K562 (cell line): ENCODE results near the gene PRRC2A. TPM values are rescaled to one million over a fixed set of nuclear protein-coding genes. Genes with fewer than 3 reads are reported as not detected.

ENCODE experiments used
- ATAC-seq: fragments of 200-7000 bp; cut with Tn5 transposase; 3 replicates; pipeline ENCODE4 v1.9.1; 2020; ENCODE audit warnings: moderate library complexity
- BruUV-seq: library from RNA; stranded (reverse); fragments of 400-500 nt; replicated peaks from 2 replicates; lab custom pipeline; 2021; lab: Mats Ljungman, UMichigan
- CTCF ChIA-PET: fragments of 300-600 bp; formaldehyde crosslinking; extraction: SDS; loops from one replicate; lab custom pipeline; 2021; ENCODE audit warnings: low intra/inter-chr PET ratio; lab: Yijun Ruan, JAX
- POLR2A ChIA-PET: fragments of 300-600, 350-650 bp; sonication (Branson Sonifier 250); formaldehyde crosslinking; extraction: SDS; loops from one replicate; lab custom pipeline; 2021; ENCODE audit warnings: antibody characterized with exemption, inconsistent platforms; lab: Yijun Ruan, JAX
- DNase-seq, 4 experiments: peaks; one replicate each; pipeline versions ENCODE4 v3.0.0 to v3.0.0-alpha.2; 2011 to 2018; ENCODE audit warnings: low spot score in 3 of 4, mixed read lengths in 3 of 4; ENCODE audit errors: extremely low read depth in 1 of 4
- FAIRE-seq: peaks from 2 replicates; lab custom pipeline; 2011; peaks lifted over from hg19 to GRCh38; lab: Jason Lieb, UNC
- H2AFZ ChIP-seq: 2 replicates; pipeline ENCODE4 v1.6.0; 2011; ENCODE audit warnings: low read depth, low read length, control low read depth, inconsistent platforms
- H3K27ac ChIP-seq: fragments of 200-600 bp; 3 replicates; pipeline ENCODE4 v1.8.0; 2011; ENCODE audit warnings: low read depth, mild to moderate bottlenecking, control low read depth, inconsistent platforms, low read length, moderate library complexity, mixed read lengths; ENCODE audit errors: extremely low read depth
- H3K27me3 ChIP-seq, 2 experiments: fragments of 300-600 bp in 1 of 2; 2 replicates in 1 of 2; 3 replicates in 1 of 2; pipeline versions ENCODE4 v1.6.0 to v1.8.0; 2011; ENCODE audit warnings: inconsistent platforms in 2 of 2, low read length in 2 of 2, mild to moderate bottlenecking in 1 of 2, mixed read lengths in 1 of 2, moderate library complexity in 1 of 2; ENCODE audit not compliant: control insufficient read depth in 2 of 2, insufficient read depth in 2 of 2
- H3K36me3 ChIP-seq: fragments of 300-600 bp; 3 replicates; pipeline ENCODE4 v1.8.0; 2011; ENCODE audit warnings: mild to moderate bottlenecking, low read length, inconsistent platforms; ENCODE audit not compliant: control insufficient read depth, insufficient read depth
- H3K4me1 ChIP-seq, 2 experiments: fragments of 200-600 bp in 1 of 2; replicated peaks in 1 of 2; 2 replicates in 1 of 2; 3 replicates in 1 of 2; pipeline versions ENCODE4 v1.5.1 to v1.8.0; 2011; ENCODE audit warnings: inconsistent platforms in 2 of 2, low read length in 2 of 2, mild to moderate bottlenecking in 1 of 2, mixed read lengths in 1 of 2, moderate library complexity in 1 of 2; ENCODE audit not compliant: control insufficient read depth in 2 of 2, insufficient read depth in 2 of 2
- H3K4me2 ChIP-seq: 2 replicates; pipeline ENCODE4 v1.6.1; 2011; ENCODE audit warnings: low read length, control low read depth, inconsistent platforms, mixed read lengths; ENCODE audit not compliant: insufficient read depth
- H3K4me3 ChIP-seq: fragments of 200-600 bp; sonication (generic), shearing (Covaris generic); 2 replicates; pipeline ENCODE4 v1.5.1; 2016; ENCODE audit warnings: control low read depth, inconsistent platforms
- H3K79me2 ChIP-seq: fragments of 200-600 bp; 3 replicates; pipeline ENCODE4 v1.8.0; 2011; ENCODE audit warnings: low read length, inconsistent platforms; ENCODE audit not compliant: control insufficient read depth, insufficient read depth
- H3K9ac ChIP-seq, 2 experiments: 2 replicates each; pipeline versions ENCODE4 v1.6.0 to v1.6.1; 2011; ENCODE audit warnings: low read depth in 2 of 2, low read length in 2 of 2, control low read depth in 1 of 2, inconsistent platforms in 1 of 2, mild to moderate bottlenecking in 1 of 2, mixed read lengths in 1 of 2; ENCODE audit not compliant: insufficient read depth in 1 of 2
- H3K9me1 ChIP-seq: one replicate; pipeline ENCODE4 v1.6.0; 2011; ENCODE audit warnings: inconsistent platforms, mild to moderate bottlenecking, low read length, moderate library complexity; ENCODE audit not compliant: control insufficient read depth, insufficient read depth
- H3K9me3 ChIP-seq: replicated peaks from 2 replicates; pipeline ENCODE4 v1.5.1; 2011; ENCODE audit warnings: low read depth, low read length, inconsistent platforms; ENCODE audit not compliant: control insufficient read depth, insufficient read depth
- H4K20me1 ChIP-seq: replicated peaks from 2 replicates; pipeline ENCODE4 v1.6.1; 2011; ENCODE audit warnings: low read length, inconsistent platforms, mixed read lengths; ENCODE audit not compliant: control insufficient read depth, insufficient read depth
- CREM ChIP-seq: IDR thresholded peaks from 2 replicates; pipeline ENCODE4 v1.6.1; 2014; ENCODE audit warnings: antibody characterized with exemption, low read depth
- EWSR1 ChIP-seq: fragments of 450-650 bp; IDR thresholded peaks from 2 replicates; pipeline ENCODE4 v1.6.1; 2018; ENCODE audit warnings: borderline replicate concordance, mild to moderate bottlenecking, low read depth, moderate library complexity; ENCODE audit not compliant: partially characterized antibody
- PHB2 ChIP-seq: fragments of 450-650 bp; IDR thresholded peaks from 2 replicates; pipeline ENCODE4 v1.6.1; 2017; ENCODE audit warnings: low read depth
- POLR2AphosphoS5 ChIP-seq: IDR thresholded peaks from 2 replicates; pipeline ENCODE4 v1.6.1; 2011; ENCODE audit warnings: mild to moderate bottlenecking, low read depth, low read length, moderate library complexity; ENCODE audit not compliant: control insufficient read depth, insufficient read depth
- ZC3H8 ChIP-seq: fragments of 450-650 bp; IDR thresholded peaks from 2 replicates; pipeline ENCODE4 v1.6.1; 2017
- WGBS: fragments of 100-300 bp; shearing (Covaris generic); methylation state at CpG from one replicate; pipeline ENCODE4 v1.1.6; 2016; ENCODE audit warnings: low coverage, mixed read lengths; ENCODE audit not compliant: insufficient coverage; ENCODE audit errors: missing lambda C conversion rate; 5-methylcytosine and 5-hydroxymethylcytosine counted together
- in situ Hi-C: fragments of 300-500 bp; cut with MboI; formaldehyde crosslinking; loops from 4 replicates; pipeline ENCODE4 v1.15.0; 2018; ENCODE audit warnings: inconsistent platforms, mixed read lengths
- intact Hi-C: fragments of 100-400 bp; cut with micrococcal nuclease; formaldehyde crosslinking; loops from 2 replicates; pipeline ENCODE4 v1.14.2; 2022
- polyA plus RNA-seq, 8 experiments: library from polyadenylated mRNA; depleted of rRNA in 4 of 8; stranded (reverse) in 5 of 8; unstranded in 3 of 8; fragments of >200 nt; fragmentation: Nextera tagmentation in 2 of 8; fragmentation: Illumina TruSeq in 1 of 8; extraction: Ambion mirVana in 2 of 8; extraction: Trizol in 1 of 8; gene quantifications; 2 replicates each; pipeline versions ENCODE4 v1.2.1 to v1.2.3, GENCODE V29; 2011 to 2014; ENCODE audit warnings: inconsistent platforms in 1 of 8, missing spikeins in 1 of 8
- total RNA-seq, 7 experiments: library from RNA; depleted of rRNA in 6 of 7; stranded (reverse); fragments of >200 nt in 6 of 7; fragmentation: Illumina TruSeq in 2 of 7; extraction: Trizol in 2 of 7; gene quantifications; 2 replicates each; pipeline versions ENCODE4 v1.2.1 to v1.2.3, GENCODE V29; 2011 to 2021; ENCODE audit warnings: low replicate concordance in 1 of 7
- TF ChIP-seq, protein P1 (sequence below): fragments of 450-650 bp; formaldehyde crosslinking; IDR thresholded peaks from 2 replicates; pipeline ENCODE4 v1.4.0; 2022; ENCODE audit warnings: missing genetic modification characterization
- TF ChIP-seq, protein P2 (sequence below): sonication (generic); IDR thresholded peaks from 2 replicates; pipeline ENCODE4 v1.6.1; 2016
- TF ChIP-seq, protein P3 (sequence below): fragments of 450-650 bp; formaldehyde crosslinking; IDR thresholded peaks from 2 replicates; pipeline ENCODE4 v1.4.0; 2020; ENCODE audit warnings: mild to moderate bottlenecking, moderate library complexity
- TF ChIP-seq, protein P4 (sequence below): fragments of 450-650 bp; IDR thresholded peaks from 2 replicates; pipeline ENCODE4 v1.6.1; 2018; ENCODE audit not compliant: partially characterized antibody
- TF ChIP-seq, protein P5 (sequence below): IDR thresholded peaks from 2 replicates; pipeline ENCODE4 v1.6.1; 2011; ENCODE audit not compliant: insufficient read length; ENCODE audit errors: extremely low read depth

The PRRC2A gene
- total and polyA plus RNA-seq, 9 of the 15 experiments (the other 6 are each of a cell fraction or from before 2014, with no cell fraction given): 1.0 to 332 (median 63.0) TPM

DNA sequence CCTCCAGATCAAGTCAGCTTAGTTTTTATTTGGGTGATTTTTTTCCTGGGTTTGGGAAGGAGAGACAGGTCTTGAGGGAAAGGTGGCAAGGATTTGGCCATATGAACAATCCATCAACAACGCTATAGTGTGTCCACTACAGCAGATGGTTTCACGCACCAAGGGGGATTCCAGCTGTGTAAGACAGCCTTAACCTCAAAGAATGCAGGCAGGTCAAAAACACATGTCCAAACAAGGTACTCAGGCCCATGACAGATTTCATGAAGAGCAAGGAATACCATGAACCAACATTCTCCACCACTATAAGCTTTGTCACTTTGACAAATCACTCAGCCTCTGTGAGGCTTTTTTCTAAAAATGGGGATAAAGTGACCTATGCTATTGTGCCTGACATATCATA, 3.5 kb upstream of the PRRC2A start (continued):
- no peak for TF ChIP-seq CREM
- TF ChIP-seq, protein P1, sequence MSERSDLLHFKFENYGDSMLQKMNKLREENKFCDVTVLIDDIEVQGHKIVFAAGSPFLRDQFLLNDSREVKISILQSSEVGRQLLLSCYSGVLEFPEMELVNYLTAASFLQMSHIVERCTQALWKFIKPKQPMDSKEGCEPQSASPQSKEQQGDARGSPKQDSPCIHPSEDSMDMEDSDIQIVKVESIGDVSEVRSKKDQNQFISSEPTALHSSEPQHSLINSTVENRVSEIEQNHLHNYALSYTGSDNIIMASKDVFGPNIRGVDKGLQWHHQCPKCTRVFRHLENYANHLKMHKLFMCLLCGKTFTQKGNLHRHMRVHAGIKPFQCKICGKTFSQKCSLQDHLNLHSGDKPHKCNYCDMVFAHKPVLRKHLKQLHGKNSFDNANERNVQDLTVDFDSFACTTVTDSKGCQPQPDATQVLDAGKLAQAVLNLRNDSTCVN (CRISPR knock-in tag): no peak
- no peak for TF ChIP-seq PHB2
- TF ChIP-seq, protein P2, sequence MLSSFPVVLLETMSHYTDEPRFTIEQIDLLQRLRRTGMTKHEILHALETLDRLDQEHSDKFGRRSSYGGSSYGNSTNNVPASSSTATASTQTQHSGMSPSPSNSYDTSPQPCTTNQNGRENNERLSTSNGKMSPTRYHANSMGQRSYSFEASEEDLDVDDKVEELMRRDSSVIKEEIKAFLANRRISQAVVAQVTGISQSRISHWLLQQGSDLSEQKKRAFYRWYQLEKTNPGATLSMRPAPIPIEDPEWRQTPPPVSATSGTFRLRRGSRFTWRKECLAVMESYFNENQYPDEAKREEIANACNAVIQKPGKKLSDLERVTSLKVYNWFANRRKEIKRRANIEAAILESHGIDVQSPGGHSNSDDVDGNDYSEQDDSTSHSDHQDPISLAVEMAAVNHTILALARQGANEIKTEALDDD: no peak

DNA sequence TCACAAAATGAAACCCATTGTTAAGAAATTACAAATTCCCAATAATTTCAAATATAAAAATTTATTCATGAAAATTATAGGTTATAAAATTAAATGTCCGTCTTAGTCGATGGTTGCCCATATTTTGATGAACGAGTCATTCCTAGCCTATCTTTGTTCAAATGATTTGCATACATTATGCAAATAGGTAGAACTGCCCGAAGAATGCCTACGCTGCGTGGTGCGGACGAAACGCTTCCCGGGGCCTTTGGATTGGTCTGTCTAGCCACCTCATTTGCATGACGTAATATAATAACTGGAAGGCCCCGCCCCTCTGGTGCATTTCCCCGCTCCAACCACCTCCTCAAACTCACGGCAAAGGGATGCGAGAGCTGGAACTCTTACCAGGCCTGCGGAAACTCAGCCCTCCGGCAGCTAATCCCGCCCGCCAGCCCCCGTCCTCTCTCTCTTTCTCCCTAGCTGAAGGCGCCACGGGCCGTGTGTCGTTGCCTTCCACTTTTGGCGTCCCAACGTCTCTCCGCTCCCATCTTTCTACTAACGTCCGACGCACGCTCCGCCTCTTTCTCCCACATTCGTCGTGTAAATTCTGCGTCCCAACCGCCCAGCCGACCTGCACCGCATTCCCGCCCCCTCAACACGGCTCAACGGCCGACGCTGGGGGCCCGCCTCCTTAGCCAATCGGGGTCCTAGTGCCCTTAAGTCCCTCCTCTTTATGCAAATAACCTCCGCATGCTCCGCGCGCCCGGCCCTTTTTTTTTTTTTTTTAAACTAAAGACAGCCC, 520 bp upstream of the PRRC2A start:
- peak; percentile 92 for ATAC-seq
- 0% methylated on average over 49 of the region's 50 CpGs for WGBS
- FAIRE-seq: peak; percentile 95
- Histone ChIP-seq H3K27ac (peak overlapping the region; percentile 98), H4K20me1 (peaks cover 18% of the 10 kb centered on the region; the same call in 1 of the 2 replicates), H3K4me1 (peaks cover 28 to 37% of the 10 kb centered on the region in 2 experiments), H3K79me2 (peaks cover 42% of the 10 kb centered on the region), H3K27me3 (no peaks in the 10 kb centered on the region), H3K4me3 (peak overlapping the region; percentile 96), H3K9me3 (no peaks in the 10 kb centered on the region), H3K4me2 (peak overlapping the region; percentile 87), H3K36me3 (peaks cover 41% of the 10 kb centered on the region), H3K9me1 (peaks cover 12% of the 10 kb centered on the region), H3K9ac (peak overlapping the region; percentile 90), H2AFZ (peak overlapping the region; percentile 97)
- ChIA-PET POLR2A (interaction anchor here (0.7 to 12.4 kb wide), 17 partner anchors 10 to 214 kb away, joined by 3 to 274 read pairs (median 4); partner anchors contain the start of genes BAG6, DDX39B, GPANK1 and HSPA1B), CTCF (no interaction called here)
- TSS peak; percentile 98 for BruUV-seq
- DNase-seq: peak; percentile 93 to 100 (median 97)
- intact Hi-C loops: loop anchor here (1.0 kb wide), 2 partner anchors 45 to 73 kb away; partner anchors contain the start of gene NFKBIL1
- in situ Hi-C loops: no loop called here
- TF ChIP-seq, protein P3, sequence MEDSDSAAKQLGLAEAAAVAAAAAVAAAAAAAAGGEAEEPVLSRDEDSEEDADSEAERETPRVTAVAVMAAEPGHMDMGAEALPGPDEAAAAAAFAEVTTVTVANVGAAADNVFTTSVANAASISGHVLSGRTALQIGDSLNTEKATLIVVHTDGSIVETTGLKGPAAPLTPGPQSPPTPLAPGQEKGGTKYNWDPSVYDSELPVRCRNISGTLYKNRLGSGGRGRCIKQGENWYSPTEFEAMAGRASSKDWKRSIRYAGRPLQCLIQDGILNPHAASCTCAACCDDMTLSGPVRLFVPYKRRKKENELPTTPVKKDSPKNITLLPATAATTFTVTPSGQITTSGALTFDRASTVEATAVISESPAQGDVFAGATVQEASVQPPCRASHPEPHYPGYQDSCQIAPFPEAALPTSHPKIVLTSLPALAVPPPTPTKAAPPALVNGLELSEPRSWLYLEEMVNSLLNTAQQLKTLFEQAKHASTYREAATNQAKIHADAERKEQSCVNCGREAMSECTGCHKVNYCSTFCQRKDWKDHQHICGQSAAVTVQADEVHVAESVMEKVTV (CRISPR knock-in tag): 0 out of 2 replicates have a peak, but pooled peaks have one; percentile 18
- TF ChIP-seq EWSR1 (no peak), POLR2AphosphoS5 (peak; percentile 82), ZC3H8 (no peak)
- TF ChIP-seq, protein P4, sequence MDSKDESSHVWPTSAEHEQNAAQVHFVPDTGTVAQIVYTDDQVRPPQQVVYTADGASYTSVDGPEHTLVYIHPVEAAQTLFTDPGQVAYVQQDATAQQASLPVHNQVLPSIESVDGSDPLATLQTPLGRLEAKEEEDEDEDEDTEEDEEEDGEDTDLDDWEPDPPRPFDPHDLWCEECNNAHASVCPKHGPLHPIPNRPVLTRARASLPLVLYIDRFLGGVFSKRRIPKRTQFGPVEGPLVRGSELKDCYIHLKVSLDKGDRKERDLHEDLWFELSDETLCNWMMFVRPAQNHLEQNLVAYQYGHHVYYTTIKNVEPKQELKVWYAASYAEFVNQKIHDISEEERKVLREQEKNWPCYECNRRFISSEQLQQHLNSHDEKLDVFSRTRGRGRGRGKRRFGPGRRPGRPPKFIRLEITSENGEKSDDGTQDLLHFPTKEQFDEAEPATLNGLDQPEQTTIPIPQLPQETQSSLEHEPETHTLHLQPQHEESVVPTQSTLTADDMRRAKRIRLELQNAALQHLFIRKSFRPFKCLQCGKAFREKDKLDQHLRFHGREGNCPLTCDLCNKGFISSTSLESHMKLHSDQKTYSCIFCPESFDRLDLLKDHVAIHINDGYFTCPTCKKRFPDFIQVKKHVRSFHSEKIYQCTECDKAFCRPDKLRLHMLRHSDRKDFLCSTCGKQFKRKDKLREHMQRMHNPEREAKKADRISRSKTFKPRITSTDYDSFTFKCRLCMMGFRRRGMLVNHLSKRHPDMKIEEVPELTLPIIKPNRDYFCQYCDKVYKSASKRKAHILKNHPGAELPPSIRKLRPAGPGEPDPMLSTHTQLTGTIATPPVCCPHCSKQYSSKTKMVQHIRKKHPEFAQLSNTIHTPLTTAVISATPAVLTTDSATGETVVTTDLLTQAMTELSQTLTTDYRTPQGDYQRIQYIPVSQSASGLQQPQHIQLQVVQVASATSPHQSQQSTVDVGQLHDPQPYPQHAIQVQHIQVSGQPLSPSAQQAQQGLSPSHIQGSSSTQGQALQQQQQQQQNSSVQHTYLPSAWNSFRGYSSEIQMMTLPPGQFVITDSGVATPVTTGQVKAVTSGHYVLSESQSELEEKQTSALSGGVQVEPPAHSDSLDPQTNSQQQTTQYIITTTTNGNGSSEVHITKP: peak; percentile 90
- TF ChIP-seq, protein P5, sequence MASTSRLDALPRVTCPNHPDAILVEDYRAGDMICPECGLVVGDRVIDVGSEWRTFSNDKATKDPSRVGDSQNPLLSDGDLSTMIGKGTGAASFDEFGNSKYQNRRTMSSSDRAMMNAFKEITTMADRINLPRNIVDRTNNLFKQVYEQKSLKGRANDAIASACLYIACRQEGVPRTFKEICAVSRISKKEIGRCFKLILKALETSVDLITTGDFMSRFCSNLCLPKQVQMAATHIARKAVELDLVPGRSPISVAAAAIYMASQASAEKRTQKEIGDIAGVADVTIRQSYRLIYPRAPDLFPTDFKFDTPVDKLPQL: peak; percentile 83
